Nephron (organoid): ENCODE data around the gene MLLT10.

Source experiments
- H3K27ac Mint-ChIP-seq, 3 experiments: 2 replicates each; pipeline ENCODE4 v1.8.0; 2020; ENCODE audit warnings: mixed read lengths in 3 of 3, mild to moderate bottlenecking in 2 of 3, moderate library complexity in 1 of 3
- H3K27me3 Mint-ChIP-seq: 2 replicates; pipeline ENCODE4 v1.8.0; 2021; ENCODE audit warnings: low read depth, mild to moderate bottlenecking, moderate library complexity, mixed read lengths
- H3K36me3 Mint-ChIP-seq: 2 replicates; pipeline ENCODE4 v1.8.0; 2020; ENCODE audit warnings: low read depth, mixed read lengths
- H3K4me1 Mint-ChIP-seq: 2 replicates; pipeline ENCODE4 v1.8.0; 2020; ENCODE audit warnings: mixed read lengths
- H3K4me3 Mint-ChIP-seq, 3 experiments: 2 replicates each; pipeline ENCODE4 v1.8.0; 2020; ENCODE audit warnings: mild to moderate bottlenecking in 3 of 3, mixed read lengths in 3 of 3, moderate library complexity in 2 of 3
- H3K9me3 Mint-ChIP-seq: 2 replicates; pipeline ENCODE4 v1.8.0; 2020; ENCODE audit warnings: mixed read lengths
- CTCF ChIP-seq, 3 experiments: fragments of 200-600 bp; sonication (generic); IDR thresholded peaks; one replicate each; pipeline ENCODE4 v1.5.0; 2021; ENCODE audit warnings: antibody characterized with exemption in 3 of 3; ENCODE audit not compliant: unreplicated experiment in 3 of 3

The MLLT10 gene

GRCh38 chr10:21722209-21722608 lies 188.2 kb downstream of the MLLT10 start:
- peaks cover 40% of the 10 kb centered on the region for H3K4me1 Mint-ChIP-seq
- no peak for TF ChIP-seq CTCF (IDR thresholded peaks at IDR 0.05; ENCODE audit: unreplicated experiment in 3 of 3)
- no peaks in the 10 kb centered on the region for H3K9me3 Mint-ChIP-seq
- no peaks in the 10 kb centered on the region for H3K27me3 Mint-ChIP-seq
- H3K4me3 Mint-ChIP-seq: no peak overlapping the region
- H3K27ac Mint-ChIP-seq: peak overlapping the region in 1 of 3 experiments; percentile 40
- H3K36me3 Mint-ChIP-seq: peaks cover 24% of the 10 kb centered on the region

- Mint-ChIP-seq H3K27ac (peak overlapping the region; percentile 85 to 98 (median 93)), H3K9me3 (no peaks in the 10 kb centered on the region), H3K36me3 (peaks cover 27% of the 10 kb centered on the region), H3K4me1 (peaks cover 54% of the 10 kb centered on the region), H3K27me3 (no peaks in the 10 kb centered on the region), H3K4me3 (peak overlapping the region; percentile 32 to 54 (median 53))
- no peak for TF ChIP-seq CTCF (IDR thresholded peaks at IDR 0.05; ENCODE audit: unreplicated experiment in 3 of 3)
Measured at GRCh38 chr10:21724020-21724589, 190.1 kb downstream of the MLLT10 start.

GRCh38 chr10:21724687-21725367 lies 190.8 kb downstream of the MLLT10 start:
- peaks cover 54% of the 10 kb centered on the region for H3K4me1 Mint-ChIP-seq
- H3K27me3 Mint-ChIP-seq: no peaks in the 10 kb centered on the region
- peaks cover 33% of the 10 kb centered on the region for H3K36me3 Mint-ChIP-seq
- H3K9me3 Mint-ChIP-seq: no peaks in the 10 kb centered on the region
- peak overlapping the region; percentile 85 to 98 (median 93) for H3K27ac Mint-ChIP-seq
- H3K4me3 Mint-ChIP-seq: peak overlapping the region; percentile 32 to 54 (median 53)
- no peak for TF ChIP-seq CTCF (IDR thresholded peaks at IDR 0.05; ENCODE audit: unreplicated experiment in 3 of 3)

- no peaks in the 10 kb centered on the region for H3K27me3 Mint-ChIP-seq
- no peaks in the 10 kb centered on the region for H3K9me3 Mint-ChIP-seq
- no peak overlapping the region for H3K4me3 Mint-ChIP-seq
- H3K4me1 Mint-ChIP-seq: peaks cover 54% of the 10 kb centered on the region
- no peak for TF ChIP-seq CTCF (IDR thresholded peaks at IDR 0.05; ENCODE audit: unreplicated experiment in 3 of 3)
- H3K27ac Mint-ChIP-seq: peak overlapping the region; percentile 47 to 68 (median 63)
- peaks cover 33% of the 10 kb centered on the region for H3K36me3 Mint-ChIP-seq
Measured at GRCh38 chr10:21726601-21727225, 192.7 kb downstream of the MLLT10 start.

GRCh38 chr10:21727452-21728168 lies 193.6 kb downstream of the MLLT10 start:
- peaks cover 61% of the 10 kb centered on the region for H3K4me1 Mint-ChIP-seq
- peaks cover 29% of the 10 kb centered on the region for H3K36me3 Mint-ChIP-seq
- TF ChIP-seq CTCF (IDR thresholded peaks at IDR 0.05; ENCODE audit: unreplicated experiment in 3 of 3): no peak
- no peaks in the 10 kb centered on the region for H3K9me3 Mint-ChIP-seq
- peak overlapping the region; percentile 47 to 63 (median 59) for H3K27ac Mint-ChIP-seq
- no peaks in the 10 kb centered on the region for H3K27me3 Mint-ChIP-seq
- H3K4me3 Mint-ChIP-seq: peak overlapping the region in 2 of 3 experiments; percentile 10 to 28
